ENCODE data around the gene MED8. TPM values are rescaled to one million over a fixed set of nuclear protein-coding genes. Genes with fewer than 3 reads are reported as not detected.
A peak's percentile ranks its signal among the peaks of the same experiment; 100 is the strongest.

The MED8 gene
- total RNA-seq, 2 experiments from 2014 or later: 35.6 to 36.9 TPM

DNA sequence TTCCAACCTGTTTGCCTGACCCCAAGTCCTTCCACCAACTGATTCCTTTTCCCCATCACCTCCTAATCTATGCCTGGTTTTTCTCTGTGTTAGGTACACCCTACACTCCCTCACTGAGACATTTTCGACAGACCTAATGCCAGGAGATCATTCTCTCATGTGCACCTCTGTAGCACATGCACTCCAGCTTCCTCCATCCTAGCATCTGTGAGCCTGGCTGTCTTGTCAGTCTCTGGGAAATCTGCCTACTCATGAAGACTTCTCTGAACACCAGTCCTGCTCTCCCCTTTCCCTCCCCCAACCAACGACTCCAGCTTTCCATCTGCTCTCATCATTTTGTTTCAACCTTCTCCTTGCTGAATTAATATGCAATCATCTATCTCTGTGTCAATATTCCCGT is 987 bp downstream of the MED8 start:
- H3K4me3 Mint-ChIP-seq: peak overlapping the region; percentile 100
- H3K9me3 Mint-ChIP-seq: no peaks in the 10 kb centered on the region
- H3K36me3 Mint-ChIP-seq (ENCODE audit: low read depth): peaks cover 40% of the 10 kb centered on the region
- H3K4me1 Mint-ChIP-seq: peaks cover 41% of the 10 kb centered on the region
- ChIA-PET CTCF (interaction anchor here (1.5 to 2.8 kb wide), 3 partner anchors 11 to 26 kb away, joined by 4 to 13 read pairs (median 13); partner anchors contain the start of gene ELOVL1), POLR2A (interaction anchor here (0.9 to 4.1 kb wide), 8 partner anchors 10 to 542 kb away, joined by 3 to 54 read pairs (median 5); partner anchors contain the start of genes CDC20, ELOVL1, KDM4A and ZNF691)
- DNase-seq: no peak
- peak overlapping the region; percentile 95 for H3K27ac Mint-ChIP-seq
- H3K27me3 Mint-ChIP-seq: no peaks in the 10 kb centered on the region

DNA sequence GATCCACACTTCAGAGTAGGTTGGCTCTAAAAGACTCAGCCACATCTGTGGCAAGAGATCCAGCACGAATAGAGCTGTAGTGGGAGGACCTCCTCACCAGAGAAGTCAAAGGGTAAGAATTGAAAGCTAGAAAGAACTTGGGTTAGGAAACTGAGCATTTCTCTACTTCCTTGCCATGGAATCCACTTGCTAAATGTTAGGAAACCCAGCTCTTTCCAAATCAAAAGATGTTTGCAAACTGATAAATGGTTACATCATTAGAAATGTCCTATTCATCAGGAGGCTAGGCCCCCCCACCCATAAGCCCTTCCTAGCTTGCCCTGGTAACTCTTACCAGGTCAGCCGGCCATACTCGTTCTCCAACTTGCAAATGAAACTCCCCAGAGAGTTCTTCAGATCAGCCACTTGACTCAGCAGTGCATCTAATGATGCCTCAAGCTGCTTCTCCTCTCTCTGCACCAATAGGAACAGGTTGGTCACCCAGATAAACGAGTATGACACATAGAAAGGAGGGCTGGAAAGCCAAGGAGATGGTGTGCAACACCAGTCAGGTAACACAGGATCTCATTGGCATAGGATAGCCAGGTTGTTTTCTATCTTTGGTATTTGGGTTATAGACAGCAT is 1.5 kb downstream of the MED8 start:
- Mint-ChIP-seq H3K9me3 (no peaks in the 10 kb centered on the region), H3K4me3 (peak overlapping the region; percentile 100), H3K27me3 (no peaks in the 10 kb centered on the region), H3K4me1 (peaks cover 41% of the 10 kb centered on the region), H3K27ac (peak overlapping the region; percentile 95), H3K36me3 (ENCODE audit: low read depth) (peaks cover 45% of the 10 kb centered on the region)
- ChIA-PET CTCF (interaction anchor here (1.5 to 2.4 kb wide), 3 partner anchors 10 to 20 kb away, joined by 4 to 13 read pairs (median 6); partner anchors contain the start of gene ELOVL1), POLR2A (interaction anchor here (0.9 to 4.1 kb wide), 6 partner anchors 10 to 262 kb away, joined by 5 to 54 read pairs (median 6); partner anchors contain the start of genes CDC20, ELOVL1 and KDM4A)
- DNase-seq: no peak

DNA sequence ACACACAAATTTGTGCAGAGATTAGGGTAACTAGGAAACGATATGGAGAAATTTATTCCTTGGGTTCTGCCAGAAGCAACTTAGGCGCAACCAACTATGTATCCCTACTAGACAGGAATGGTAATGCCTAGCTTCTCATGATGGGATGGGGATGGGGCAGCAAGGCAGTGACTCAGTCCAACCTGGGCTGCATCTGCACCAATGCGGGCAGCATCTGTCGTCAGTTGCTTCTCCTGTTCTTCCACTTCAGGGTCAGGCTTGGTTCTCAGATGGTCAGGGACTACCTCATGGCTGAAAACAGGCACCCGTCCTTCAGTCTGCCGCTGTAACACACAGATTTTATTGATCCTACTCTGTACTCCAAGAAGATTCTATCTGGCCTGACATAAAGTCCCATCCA is 2.9 kb downstream of the MED8 start:
- Mint-ChIP-seq H3K4me3 (no peak overlapping the region), H3K27me3 (no peaks in the 10 kb centered on the region), H3K36me3 (ENCODE audit: low read depth) (peaks cover 47% of the 10 kb centered on the region), H3K27ac (no peak overlapping the region), H3K9me3 (no peaks in the 10 kb centered on the region), H3K4me1 (peaks cover 36% of the 10 kb centered on the region)
- POLR2A ChIA-PET: interaction anchor here (1.2 kb wide), 1 partner anchor 27 kb away, joined by 3 read pairs; no protein-coding TSS in a partner anchor
- CTCF ChIA-PET: interaction anchor here (2.1 kb wide), 1 partner anchor 19 kb away, joined by 6 read pairs; the partner anchor contains the start of gene ELOVL1
- DNase-seq: no peak

DNA sequence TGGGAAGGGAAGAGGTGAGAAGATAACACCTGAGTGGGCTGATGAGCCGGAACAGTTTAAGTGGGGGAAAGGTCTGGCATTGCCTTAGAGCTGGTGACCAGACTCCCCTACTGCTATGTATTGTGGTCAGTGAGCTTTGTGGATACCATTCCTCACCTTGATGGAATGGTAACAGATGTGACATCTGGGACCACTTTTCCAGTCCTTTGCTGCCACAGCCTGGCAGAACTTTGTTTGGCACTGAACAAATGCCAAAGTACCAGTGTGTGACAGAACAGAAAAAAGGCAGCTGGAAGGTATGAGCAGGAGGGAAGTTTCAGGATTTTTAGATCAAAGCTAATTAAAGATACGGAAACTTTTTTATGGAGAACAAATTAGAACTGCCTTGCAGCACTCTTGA is 6.2 kb downstream of the MED8 start:
- no peak overlapping the region for H3K4me3 Mint-ChIP-seq
- H3K9me3 Mint-ChIP-seq: no peaks in the 10 kb centered on the region
- H3K36me3 Mint-ChIP-seq (ENCODE audit: low read depth): peaks cover 52% of the 10 kb centered on the region

DNA sequence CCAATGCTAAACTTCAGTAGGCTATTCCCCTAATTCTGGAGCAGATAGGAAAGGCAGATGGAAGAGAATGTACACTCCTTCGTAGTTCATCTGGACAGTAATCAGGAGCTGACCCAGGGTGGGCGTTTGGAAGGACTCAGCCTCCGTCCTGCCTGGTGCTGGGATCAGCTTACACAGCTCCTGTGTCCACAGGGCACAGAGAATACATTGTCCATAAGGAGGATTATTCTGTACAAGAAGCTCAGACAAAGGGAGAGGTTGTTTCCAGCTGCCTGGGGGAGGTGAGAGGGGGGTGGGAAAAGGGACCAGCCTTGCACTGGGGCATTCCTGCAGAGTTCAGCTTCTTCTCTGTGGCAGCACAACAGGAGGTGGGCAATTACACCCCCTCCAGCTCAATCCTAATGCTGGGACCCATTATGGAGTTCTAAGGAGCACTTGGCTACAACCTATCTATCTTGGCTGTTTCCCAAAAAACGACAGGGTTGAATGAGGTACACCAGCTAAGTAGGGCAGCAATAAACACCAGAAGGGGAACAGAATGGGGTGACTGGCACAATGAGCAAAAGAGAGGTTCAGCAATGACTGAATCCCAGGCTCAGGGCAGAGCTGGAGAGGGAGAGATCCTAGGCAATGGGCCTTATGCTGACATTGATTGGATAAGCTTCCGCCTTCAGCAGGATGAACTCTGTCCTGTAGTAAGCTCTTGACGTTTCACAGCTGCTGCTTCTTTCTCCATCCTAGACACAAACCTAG is 7.4 kb downstream of the MED8 start:
- no peak for DNase-seq
- Mint-ChIP-seq H3K9me3 (no peaks in the 10 kb centered on the region), H3K4me3 (no peak overlapping the region), H3K36me3 (ENCODE audit: low read depth) (peaks cover 52% of the 10 kb centered on the region), H3K4me1 (no peaks in the 10 kb centered on the region), H3K27me3 (no peaks in the 10 kb centered on the region), H3K27ac (no peak overlapping the region)
- POLR2A ChIA-PET: interaction anchor here (2.0 kb wide), 1 partner anchor 14 kb away, joined by 5 read pairs; the partner anchor contains the start of gene ELOVL1
- CTCF ChIA-PET: no interaction called here

More for the DNA sequence above, 6.2 kb downstream of the MED8 start:
- ChIA-PET POLR2A (interaction anchor here (1.4 kb wide), 1 partner anchor 71 kb away, joined by 3 read pairs; the partner anchor contains the start of gene HYI), CTCF (no interaction called here)
- H3K27ac Mint-ChIP-seq: no peak overlapping the region
- H3K27me3 Mint-ChIP-seq: no peaks in the 10 kb centered on the region
- DNase-seq: no peak
- peaks cover 10% of the 10 kb centered on the region for H3K4me1 Mint-ChIP-seq

DNA sequence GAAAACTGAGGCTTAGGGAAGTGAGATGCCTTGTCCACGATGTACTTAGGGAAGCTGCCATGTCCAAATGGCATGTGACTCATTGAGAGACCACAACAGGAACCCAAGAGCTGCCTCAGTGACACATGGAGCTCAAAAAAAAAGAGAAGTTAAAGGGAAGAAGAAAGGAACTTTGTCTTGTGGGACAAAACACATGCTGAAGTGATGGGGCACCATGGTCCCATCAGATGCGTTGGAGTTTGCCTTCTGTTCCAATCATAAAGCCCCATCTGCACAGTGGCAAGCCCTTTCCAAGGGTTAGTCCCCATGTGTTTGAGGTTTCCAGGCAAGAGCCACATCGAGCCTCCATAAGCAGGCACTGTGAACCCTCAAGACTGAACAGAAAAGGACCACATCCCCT is 8.0 kb downstream of the MED8 start:
- H3K36me3 Mint-ChIP-seq (ENCODE audit: low read depth): peaks cover 48% of the 10 kb centered on the region
- CTCF ChIA-PET: no interaction called here
- H3K27ac Mint-ChIP-seq: no peak overlapping the region
- H3K27me3 Mint-ChIP-seq: no peaks in the 10 kb centered on the region
- H3K4me1 Mint-ChIP-seq: no peaks in the 10 kb centered on the region
- POLR2A ChIA-PET: interaction anchor here (2.0 kb wide), 1 partner anchor 13 kb away, joined by 5 read pairs; the partner anchor contains the start of gene ELOVL1
- no peak overlapping the region for H3K4me3 Mint-ChIP-seq
- H3K9me3 Mint-ChIP-seq: no peaks in the 10 kb centered on the region
- no peak for DNase-seq

DNA sequence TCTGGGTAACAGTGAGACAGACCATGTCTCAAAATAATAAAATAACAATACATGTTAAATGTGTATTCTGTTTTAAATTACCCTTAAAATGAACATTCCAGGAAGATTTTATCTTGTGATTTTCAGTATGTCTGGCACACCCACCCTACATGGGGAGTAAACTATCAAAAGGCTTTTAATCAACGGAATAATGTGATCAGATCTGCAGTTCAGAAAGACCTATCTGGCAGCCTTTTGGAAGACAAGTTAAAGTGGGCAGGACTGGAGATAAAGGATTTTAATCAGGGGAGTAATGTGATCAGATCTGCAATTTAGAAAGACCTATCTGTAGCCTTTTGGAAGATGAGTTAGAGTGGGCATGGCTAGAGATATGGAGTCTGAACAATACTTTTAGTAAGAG is 10.1 kb downstream of the MED8 start:
- Mint-ChIP-seq H3K36me3 (ENCODE audit: low read depth) (peaks cover 34% of the 10 kb centered on the region), H3K4me3 (no peak overlapping the region), H3K27ac (no peak overlapping the region), H3K9me3 (no peaks in the 10 kb centered on the region), H3K27me3 (no peaks in the 10 kb centered on the region), H3K4me1 (no peaks in the 10 kb centered on the region)
- POLR2A ChIA-PET: no interaction called here
- no peak for DNase-seq
- CTCF ChIA-PET: no interaction called here

DNA sequence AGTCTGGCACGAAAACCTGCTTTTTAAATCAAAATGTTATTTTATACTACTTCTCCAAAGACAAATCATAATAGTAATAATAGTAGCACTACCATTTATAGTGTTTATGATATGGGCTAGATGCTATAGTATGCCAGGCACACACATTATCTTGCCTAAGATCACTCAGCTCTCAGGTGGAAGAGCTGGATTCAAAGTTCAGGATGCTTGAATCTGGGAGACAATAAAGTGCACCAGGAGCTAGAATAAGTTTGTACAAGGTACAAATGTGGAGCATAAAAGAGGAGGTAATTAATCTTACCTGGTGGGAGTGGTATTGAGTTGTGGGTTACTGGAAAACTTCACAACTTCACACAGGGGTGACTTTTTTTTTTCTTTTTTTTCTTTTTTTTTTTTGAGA is 11.8 kb downstream of the MED8 start:
- POLR2A ChIA-PET: interaction anchor here (1.4 to 1.7 kb wide), 3 partner anchors 10 to 11 kb away, joined by 5 to 7 read pairs (median 5); partner anchors contain the start of genes ELOVL1, MED8 and SZT2
- no peaks in the 10 kb centered on the region for H3K4me1 Mint-ChIP-seq
- H3K27me3 Mint-ChIP-seq: no peaks in the 10 kb centered on the region

DNA sequence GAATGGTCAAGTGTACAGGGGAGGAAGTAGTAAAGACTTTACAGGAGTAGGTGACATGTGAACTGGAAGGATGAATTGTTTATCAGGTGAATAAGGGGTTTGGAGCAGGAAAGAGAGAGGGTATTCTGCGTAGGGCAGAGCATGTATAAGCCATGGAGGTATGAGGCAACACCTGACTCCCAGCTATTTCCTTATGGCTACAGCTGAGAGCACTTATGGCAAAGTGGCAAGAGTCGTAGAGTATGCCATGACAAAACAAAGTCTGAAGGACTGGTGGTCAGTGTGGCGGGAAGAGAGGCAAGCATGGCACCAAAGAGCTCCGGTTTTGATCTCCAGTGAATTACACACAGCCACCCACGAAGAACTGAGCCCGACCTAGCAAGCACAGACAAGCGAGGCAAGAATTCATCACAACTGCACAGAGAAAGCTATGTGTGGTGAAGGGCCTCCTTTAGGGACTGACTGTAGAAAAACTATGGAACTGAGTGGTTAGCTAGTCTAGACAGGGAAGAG is 12.8 kb downstream of the MED8 start:
- POLR2A ChIA-PET: interaction anchor here (0.8 to 2.1 kb wide), 4 partner anchors 8 to 14 kb away, joined by 3 to 9 read pairs (median 6); partner anchors contain the start of genes ELOVL1, MED8 and SZT2
- no peak overlapping the region for H3K27ac Mint-ChIP-seq

More for the DNA sequence above, 11.8 kb downstream of the MED8 start:
- Mint-ChIP-seq H3K4me3 (no peak overlapping the region), H3K36me3 (ENCODE audit: low read depth) (peaks cover 19% of the 10 kb centered on the region), H3K9me3 (no peaks in the 10 kb centered on the region), H3K27ac (no peak overlapping the region)
- CTCF ChIA-PET: interaction anchor here (1.2 to 2.0 kb wide), 2 partner anchors 10 kb away, joined by 4 to 5 read pairs; partner anchors contain the start of gene ELOVL1
- DNase-seq: no peak

DNA sequence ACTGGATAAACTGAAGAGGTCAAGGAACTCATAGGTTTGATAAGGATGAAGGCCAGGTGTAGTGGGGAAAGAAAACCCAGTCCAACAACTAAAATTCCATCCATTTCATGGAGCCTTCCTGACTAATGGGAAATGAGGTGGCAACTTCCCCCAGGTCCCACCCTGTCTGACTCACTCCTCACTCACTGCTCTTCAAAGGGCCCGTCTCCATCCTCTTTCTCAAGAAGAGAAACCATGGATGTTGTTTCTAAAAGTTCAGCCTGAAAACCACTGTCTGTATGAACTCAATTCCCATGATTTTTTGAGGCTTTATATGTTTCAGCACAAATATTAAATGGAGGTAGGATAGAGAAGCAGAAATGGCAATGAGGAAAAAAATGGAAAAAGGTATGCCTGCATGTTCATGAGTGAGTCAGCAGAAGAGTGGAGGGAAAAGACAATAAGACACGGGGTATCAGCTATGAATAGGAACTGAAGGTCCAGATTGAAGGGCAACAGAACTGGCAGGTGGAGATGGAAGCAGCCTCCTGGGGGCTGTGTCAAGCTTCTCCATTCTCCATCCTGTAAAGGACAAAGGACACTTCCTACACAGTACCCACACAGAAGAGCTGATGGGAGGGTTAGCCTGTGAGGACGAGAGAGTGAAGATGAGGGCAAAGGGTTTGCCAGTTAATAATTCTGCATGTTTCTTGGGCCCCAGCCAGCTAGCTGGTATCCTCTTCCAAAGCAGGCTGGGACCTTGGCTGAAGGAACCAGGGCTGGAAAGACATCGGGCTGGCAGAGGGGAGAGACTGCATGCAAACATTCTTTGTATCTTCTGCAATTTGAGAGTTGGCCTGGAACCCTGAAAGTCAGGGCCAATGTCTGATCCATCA is 16.3 kb downstream of the MED8 start:
- ChIA-PET CTCF (no interaction called here), POLR2A (interaction anchor here (1.7 kb wide), 1 partner anchor 15 kb away, joined by 5 read pairs; the partner anchor contains the start of gene CDC20)
- H3K27me3 Mint-ChIP-seq: no peaks in the 10 kb centered on the region
- H3K4me3 Mint-ChIP-seq: no peak overlapping the region
- H3K4me1 Mint-ChIP-seq: peaks cover 18% of the 10 kb centered on the region
- no peak for DNase-seq
- H3K27ac Mint-ChIP-seq: no peak overlapping the region
- peaks cover 8% of the 10 kb centered on the region for H3K36me3 Mint-ChIP-seq (ENCODE audit: low read depth)
- H3K9me3 Mint-ChIP-seq: no peaks in the 10 kb centered on the region

More for the DNA sequence above, 12.8 kb downstream of the MED8 start:
- H3K4me3 Mint-ChIP-seq: no peak overlapping the region
- no peaks in the 10 kb centered on the region for H3K9me3 Mint-ChIP-seq
- CTCF ChIA-PET: interaction anchor here (1.4 to 2.0 kb wide), 2 partner anchors 8 to 18 kb away, joined by 5 to 6 read pairs; partner anchors contain the start of genes CDC20 and ELOVL1
- H3K4me1 Mint-ChIP-seq: no peaks in the 10 kb centered on the region
- no peaks in the 10 kb centered on the region for H3K27me3 Mint-ChIP-seq
- peaks cover 15% of the 10 kb centered on the region for H3K36me3 Mint-ChIP-seq (ENCODE audit: low read depth)
- DNase-seq: no peak

DNA sequence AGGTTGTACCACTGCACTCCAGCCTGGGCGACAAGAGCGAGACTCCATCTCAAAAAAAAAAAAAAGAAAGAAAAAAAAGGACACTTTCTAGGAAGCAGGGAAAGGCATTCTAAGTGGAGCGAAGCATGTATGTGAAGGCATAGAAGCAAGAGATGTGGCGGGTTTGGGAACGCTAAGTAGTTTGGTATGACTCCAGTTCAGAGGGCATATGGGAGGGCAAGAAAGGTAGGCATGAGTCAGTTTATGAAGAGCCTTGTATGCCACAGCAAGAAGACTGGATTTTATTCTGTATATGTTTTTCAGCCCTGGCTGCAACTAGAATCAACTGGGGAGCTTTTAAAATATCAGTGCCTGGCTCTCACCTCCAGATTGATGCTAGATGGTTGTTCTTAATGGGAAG is 17.4 kb downstream of the MED8 start:
- no peaks in the 10 kb centered on the region for H3K27me3 Mint-ChIP-seq

DNA sequence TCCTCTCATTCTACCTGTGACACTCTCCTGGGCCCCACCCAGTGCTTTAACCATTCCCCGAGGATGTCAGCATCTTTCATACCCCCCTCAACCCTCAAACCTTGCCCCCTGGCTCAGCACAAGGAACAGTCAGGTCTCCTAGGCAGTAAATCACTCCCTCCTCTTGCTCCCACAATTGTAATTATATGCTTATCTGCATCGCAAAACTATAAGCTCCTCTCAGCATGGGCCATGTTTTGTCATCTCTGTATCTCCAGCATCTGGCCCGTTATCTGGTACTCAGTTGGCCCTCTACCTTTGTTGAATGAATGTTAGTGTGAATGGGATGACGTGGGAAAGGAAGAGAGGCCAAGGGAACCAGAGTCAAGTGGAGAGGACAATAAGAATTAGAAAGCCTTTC is 19.0 kb downstream of the MED8 start:
- H3K4me1 Mint-ChIP-seq: peaks cover 35% of the 10 kb centered on the region
- no peak for DNase-seq
- POLR2A ChIA-PET: interaction anchor here (1.1 to 2.3 kb wide), 3 partner anchors 12 to 20 kb away, joined by 5 read pairs; partner anchors contain the start of genes CDC20, MED8 and SZT2
- H3K9me3 Mint-ChIP-seq: no peaks in the 10 kb centered on the region
- no peak overlapping the region for H3K27ac Mint-ChIP-seq
- peaks cover 8% of the 10 kb centered on the region for H3K36me3 Mint-ChIP-seq (ENCODE audit: low read depth)
- no peak overlapping the region for H3K4me3 Mint-ChIP-seq
- CTCF ChIA-PET: interaction anchor here (0.6 to 1.3 kb wide), 2 partner anchors 44 to 184 kb away, joined by 3 read pairs; no protein-coding TSS in a partner anchor
- no peaks in the 10 kb centered on the region for H3K27me3 Mint-ChIP-seq

More for the DNA sequence above, 17.4 kb downstream of the MED8 start:
- CTCF ChIA-PET: no interaction called here
- Mint-ChIP-seq H3K4me1 (peaks cover 20% of the 10 kb centered on the region), H3K27ac (no peak overlapping the region), H3K36me3 (ENCODE audit: low read depth) (peaks cover 8% of the 10 kb centered on the region), H3K4me3 (no peak overlapping the region), H3K9me3 (no peaks in the 10 kb centered on the region)
- DNase-seq: no peak
- POLR2A ChIA-PET: interaction anchor here (1.7 to 2.3 kb wide), 2 partner anchors 14 to 16 kb away, joined by 5 read pairs; partner anchors contain the start of gene CDC20

All from activated CD4-positive, alpha-beta memory T cell treated with anti-CD3 and anti-CD28 coated beads, Interleukin-2, amount 10 ng/mL, durations not matched to agents 7 days and 5 days (primary cell).